ENCODE results near the gene MBD3L4.
"Not testable (repeated sequence)": the region's sequence is repeated elsewhere in the genome, so short reads cannot be mapped to it uniquely, and the experiment has no call there.

Gene MBD3L4

DNA sequence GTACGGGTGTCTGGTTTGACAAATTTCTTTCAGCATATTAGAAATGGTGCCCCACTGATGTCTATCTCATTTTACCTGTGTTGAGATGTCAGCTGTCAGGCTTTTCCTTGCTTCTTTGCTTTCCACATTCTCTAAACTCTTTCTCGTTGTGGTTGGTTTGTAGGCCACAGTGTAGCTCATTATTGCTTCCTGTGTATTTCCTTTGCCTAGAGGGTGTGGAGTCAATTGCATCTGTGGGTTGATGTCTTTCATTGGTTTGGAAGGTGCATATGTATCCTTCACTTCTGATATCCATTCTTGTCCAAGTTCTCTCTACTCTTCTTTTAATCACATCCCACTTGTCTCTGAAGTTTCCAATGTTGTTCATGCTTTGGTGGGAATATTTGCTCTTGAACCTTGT is 1.6 kb upstream of the MBD3L4 start:
- not testable (repeated sequence) for DNase-seq

DNA sequence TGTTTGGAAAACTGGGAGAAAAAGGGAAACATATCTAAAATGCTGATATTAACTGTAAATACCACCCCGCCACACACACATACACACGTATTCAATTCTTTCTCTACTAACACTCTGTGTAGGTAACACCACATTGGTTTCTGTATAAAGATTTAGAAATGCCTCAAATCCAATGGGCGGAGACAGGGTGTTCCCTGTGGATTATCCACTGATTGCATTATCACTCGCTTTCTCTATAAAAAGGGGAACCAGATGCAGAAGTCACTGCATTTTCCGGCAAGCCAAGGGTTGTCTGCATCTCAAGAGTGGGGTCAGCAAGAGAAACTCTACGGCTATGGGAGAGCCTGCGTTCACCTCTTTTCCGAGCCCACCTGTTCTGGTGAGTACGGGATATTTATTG is 9.7 kb downstream of the MBD3L4 start, which contains the start of gene MBD3L5:
Gene MBD3L5 (plus strand): TSS at position 301 of the 400 bp plus-strand sequence. CDS start 34 bp downstream, at position 335.
- DNase-seq: not testable (repeated sequence)

DNA sequence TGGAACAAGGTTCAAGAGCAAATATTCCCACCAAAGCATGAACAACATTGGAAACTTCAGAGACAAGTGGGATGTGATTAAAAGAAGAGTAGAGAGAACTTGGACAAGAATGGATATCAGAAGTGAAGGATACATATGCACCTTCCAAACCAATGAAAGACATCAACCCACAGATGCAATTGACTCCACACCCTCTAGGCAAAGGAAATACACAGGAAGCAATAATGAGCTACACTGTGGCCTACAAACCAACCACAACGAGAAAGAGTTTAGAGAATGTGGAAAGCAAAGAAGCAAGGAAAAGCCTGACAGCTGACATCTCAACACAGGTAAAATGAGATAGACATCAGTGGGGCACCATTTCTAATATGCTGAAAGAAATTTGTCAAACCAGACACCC is 11.2 kb downstream of the MBD3L4 start:
- not testable (repeated sequence) for DNase-seq

DNA sequence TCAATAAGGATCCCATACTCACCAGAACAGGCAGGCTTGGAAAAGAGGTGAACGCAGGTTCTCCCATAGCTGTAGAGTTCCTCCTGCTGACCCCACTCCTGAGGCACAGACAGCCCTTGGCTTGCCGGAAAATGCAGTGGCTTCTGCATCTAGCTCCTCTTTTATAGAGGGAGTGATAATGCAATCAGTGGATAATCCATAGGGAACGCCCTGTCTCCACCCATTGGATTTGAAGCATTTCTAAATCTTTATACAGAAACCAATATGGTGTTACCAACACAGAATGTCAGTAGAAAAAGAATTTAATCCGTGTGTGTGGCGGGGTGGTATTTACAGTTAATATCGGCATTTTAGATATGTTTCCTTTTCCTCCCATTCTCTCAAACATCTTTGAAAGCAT is 18.6 kb downstream of the MBD3L4 start, which contains the start of gene MBD3L2B:
Gene MBD3L2B (minus strand): TSS at position 101 of the 400 bp plus-strand sequence. CDS start 34 bp downstream, at position 67.
- DNase-seq: not testable (repeated sequence)

DNA sequence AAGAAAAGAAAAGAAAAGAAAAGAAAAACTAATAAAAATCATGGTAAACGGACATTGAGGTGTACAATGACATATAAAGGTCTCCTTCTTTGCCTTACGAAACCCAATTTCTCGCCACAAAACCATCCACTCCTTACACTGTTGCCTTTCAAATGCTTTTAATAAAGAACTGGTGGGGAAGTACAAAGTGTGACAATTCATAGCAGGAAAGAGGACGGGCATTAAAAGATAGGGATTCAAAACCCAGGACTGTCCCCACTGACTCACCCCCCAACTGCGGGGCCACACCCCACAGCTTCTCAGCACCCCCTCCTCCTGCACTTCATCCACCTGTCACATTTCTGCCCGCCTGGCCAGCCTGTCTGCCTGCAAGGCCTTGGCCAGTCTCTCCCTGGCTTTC is 21.2 kb downstream of the MBD3L4 start:
- DNase-seq: no peak

DNA sequence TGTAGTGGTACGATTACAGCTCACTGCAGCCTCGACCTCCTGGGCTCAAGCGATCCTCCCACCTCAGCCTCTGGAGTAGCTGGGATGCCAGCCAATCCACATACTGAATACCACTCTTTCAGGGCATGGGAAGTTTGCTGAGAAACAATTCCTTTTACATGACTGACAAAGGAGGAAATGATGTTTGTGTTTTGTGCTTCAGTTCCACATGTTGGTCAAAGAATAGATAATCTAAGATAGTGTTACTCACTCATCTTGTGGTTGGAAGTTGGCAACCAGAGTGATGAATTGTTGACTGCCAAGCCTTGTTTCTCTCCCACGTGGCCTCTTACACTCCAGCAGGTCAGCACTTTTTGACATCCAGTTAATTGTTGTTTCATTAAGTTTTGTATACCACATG is 26.3 kb downstream of the MBD3L4 start:
- DNase-seq: peak; percentile 63 to 91 (median 86)

DNA sequence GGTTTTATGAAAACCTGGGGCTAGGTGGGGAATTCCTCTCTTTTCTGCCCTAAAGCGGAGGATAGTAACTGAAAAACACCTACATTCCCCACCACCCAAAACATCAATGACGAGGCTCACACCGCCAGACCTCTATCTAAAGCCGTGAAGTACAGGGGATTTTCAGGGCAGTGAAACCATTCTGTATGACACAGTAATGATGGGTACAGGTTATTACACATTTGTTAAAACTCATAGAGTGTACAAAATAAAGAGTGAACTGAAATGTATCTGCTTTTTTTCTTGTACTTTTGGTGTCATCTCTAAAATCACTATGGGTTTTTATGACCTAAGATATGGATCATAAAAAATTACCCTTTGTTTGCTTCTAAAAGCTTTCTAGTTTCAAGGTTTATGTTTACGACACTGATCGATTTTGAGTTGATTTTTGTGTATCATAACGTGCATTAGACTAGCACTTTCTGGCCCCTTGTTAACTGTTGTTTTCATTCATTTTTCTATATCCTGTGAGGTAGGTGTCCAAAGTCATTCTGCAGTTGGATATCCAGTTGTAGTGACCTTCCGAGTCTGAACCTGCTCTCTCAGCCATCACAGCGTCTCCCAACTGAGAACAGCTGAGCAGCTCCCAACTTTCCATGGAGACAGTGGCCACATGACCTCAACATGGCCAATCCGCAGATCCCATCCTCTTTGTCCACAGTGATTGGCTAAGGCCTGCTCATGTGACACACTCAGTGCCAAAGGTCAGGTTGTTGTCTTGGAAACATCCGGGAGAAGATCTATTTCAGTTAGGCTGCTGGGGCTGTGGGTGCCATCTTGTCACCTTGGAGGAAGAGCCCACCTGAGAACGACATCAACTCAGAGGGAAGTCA is 29.0 kb downstream of the MBD3L4 start:
- no peak for DNase-seq

DNA sequence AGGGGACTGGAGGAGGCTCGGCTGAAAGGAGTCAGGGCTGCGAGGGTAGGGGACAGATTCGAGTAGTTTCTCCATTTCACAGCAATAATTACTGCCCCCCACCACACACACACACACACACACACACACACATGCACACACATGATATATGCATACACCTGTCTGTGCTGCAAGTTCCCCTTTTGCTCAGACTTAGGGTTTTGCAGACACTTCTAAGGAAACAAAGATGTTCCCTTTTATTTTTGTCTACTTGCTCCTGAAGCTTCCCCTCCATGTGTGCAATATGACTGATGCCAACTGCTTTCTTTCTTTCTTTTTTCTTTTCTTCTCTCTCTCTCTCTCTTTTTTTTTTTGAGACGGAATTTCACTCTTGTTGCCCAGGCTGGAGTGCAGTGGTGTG is 32.1 kb downstream of the MBD3L4 start:
- DNase-seq: no peak

DNA sequence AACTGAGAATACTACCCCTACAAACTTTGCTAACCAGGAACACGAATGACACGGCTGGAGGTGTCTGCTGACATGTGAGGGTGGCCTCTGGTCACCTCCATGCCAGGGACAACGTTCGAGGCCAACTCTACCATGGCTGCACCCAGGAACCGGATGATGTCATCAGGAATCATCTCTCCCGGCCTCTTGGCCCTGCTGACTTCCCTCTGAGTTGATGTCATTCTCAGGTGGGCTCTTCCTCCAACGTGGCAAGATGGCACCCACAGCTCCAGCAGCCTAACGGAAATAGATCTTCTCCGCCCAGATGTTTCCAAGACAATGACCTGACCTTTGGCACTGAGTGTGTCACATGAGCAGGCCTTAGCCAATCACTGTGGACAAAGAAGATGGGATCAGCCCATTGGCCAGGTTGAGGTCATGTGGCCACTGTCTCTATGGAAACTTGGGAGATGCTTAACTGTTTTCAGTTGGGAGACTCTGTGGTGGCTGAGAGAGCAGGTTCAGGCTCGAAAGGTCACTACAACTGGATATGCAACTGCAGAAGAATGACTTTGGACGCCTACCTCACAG is 33.8 kb downstream of the MBD3L4 start:
- no peak for DNase-seq

DNA sequence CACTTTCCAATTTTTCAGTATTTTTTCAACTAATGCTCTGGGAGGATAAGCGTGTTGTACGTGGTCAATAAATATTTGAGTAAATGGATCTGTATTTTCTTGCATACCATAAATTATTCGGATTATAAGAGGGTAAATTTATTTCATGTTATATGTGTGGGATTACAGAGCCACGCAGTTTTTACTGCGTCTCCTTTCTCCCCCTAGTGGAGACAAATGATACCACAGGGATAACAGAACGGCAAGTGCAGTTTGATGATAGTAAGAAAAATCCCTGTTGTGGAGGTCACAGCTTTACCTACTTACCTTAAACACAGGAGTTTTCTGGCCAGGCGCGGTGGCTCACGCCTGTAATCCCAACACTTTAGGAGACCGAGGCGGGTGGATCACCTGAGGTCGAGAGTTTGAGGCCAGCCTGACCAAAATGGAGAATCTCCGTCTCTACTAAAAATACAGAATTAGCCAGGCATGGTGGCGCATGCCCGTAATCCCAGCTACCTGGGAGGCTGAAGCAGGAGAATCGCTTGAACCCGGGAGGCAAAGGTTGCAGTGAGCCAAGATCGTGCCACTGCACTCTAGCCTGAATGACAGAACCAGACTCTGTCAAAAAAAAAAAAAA is 35.6 kb downstream of the MBD3L4 start:
- DNase-seq: peak; percentile 64 to 80 (median 76)

DNA sequence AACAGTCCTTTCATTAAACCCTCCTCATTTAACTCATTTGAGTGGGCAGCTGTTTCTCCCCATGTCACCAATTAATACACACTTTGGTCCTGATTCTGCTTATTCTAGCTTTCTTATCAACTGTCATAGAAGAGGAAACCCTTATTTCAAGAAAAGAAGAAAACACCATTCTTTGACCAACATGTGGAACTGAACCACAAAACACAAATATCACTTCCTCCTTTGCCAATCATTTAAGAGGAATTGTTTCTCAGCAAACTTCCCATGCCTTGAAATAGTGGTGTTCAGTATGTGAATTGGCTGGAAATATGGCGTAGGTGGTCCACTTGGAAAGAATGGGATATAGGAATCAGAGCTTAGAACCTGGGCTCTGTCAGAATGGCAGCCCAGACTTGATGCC is 39.2 kb downstream of the MBD3L4 start:
- peak; percentile 41 to 77 (median 73) for DNase-seq

DNA sequence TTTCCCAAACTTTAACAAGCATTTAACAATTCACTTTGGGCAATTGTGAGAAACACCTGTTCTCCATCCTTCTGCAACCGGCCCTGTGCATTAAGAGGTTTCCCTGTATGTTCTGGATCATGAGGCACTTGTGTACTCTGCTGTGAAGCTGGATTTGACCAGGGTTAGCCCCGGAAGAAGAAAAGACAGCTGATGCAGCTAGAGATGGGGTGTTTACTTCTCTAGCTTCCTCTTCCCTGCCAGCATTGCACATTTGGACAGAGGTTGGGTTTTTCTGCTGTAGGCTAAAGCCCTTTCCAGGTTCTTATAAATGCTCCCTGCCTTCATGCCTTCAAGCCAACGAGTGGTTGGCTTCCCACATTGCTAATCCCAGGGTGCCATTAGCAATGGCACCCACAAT is 39.6 kb downstream of the MBD3L4 start:
- peak; percentile 33 to 50 (median 42) for DNase-seq

DNA sequence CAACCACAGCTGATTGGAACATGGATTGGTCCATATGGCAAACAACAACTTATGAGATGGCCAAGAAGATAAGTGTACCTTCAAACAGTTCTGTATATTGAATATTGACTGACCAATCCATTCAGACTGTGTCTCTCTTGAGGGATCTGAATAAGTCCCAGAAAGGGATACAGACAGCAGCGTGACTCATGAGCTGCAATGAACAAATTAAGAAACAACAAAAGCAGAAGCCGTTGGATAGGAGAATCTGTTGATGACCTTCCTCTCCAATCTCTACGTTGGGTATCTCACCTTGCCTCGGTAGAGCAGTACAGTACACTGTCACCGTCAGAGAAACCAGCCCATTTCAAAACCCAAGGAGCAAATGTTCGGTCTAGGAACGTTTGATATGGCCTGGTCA is 40.0 kb downstream of the MBD3L4 start:
- peak; percentile 68 to 82 (median 78) for DNase-seq

DNA sequence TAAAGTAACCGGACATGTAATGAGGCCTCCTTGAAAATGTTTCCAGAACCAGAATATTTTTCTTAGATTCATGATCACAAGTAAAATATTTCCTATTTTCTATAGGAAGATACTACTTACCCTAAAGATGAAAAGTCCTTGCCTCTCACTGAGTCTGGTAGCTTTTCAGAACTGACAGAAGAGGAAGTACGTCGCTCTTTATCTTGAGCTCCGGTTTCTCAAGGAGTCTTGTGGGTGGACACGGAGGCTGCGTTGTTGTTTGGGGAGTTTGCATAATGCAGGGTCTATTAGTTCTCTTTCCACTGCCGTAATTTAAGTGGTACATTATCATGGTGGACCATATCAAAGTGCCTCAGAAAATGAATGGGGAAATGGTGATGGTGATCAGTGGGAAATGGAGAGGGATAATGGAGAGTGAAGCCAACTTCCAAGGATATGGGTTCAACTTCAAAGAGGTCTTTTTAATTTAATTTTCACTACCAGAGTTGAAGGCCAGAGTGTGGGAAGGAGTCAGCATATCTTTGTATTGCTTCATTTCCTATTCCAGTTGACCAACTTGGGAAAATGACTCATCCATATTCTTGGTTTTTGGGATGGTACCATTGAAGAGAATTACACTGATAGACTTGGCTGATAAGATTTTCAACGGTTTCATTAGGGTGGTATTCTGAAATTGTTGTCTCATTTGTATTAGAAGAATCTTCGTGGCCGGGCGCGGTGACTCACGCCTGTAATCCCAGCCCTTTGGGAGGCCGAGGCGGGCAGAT is 42.1 kb downstream of the MBD3L4 start:
- DNase-seq: peak; percentile 76 to 85 (median 81)

DNA sequence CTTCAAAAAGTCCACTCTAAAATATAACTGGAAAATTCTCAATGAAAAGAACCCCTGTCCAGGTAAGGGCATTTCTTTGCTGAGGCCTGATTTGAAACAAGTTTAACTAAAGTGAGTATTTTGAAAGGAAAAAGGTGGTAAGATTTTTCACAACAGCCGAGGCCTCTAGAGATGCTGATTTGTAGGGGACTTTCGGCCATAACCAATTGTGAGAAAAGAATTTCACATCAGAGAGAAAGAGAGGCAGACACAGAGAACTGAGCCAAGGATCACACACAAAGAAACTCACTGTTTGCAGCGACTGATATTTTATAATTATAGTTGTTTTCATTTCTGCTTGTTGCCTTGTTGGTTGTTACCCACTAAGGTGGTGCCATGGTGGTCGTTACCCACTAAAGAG is 43.2 kb downstream of the MBD3L4 start:
- no peak for DNase-seq

DNA sequence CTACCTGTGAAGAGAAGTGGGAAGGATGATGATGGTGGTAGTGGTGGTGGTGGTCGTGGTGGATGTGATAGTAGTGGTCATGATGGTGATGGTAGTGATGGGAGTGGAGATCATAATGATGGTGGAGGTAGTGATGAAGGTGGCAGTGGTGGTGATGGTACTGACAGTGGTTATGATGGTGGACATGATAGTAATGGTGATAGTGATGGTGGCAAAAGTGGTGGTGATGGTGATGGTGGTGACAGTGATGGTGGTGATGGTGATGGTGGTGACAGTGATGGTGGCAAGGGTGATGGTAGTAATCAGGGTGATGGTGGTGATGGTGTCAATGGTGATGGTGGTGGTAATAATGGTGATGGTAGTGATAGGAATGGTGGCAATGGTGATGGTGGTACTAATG is 44.9 kb downstream of the MBD3L4 start:
- no peak for DNase-seq

DNA sequence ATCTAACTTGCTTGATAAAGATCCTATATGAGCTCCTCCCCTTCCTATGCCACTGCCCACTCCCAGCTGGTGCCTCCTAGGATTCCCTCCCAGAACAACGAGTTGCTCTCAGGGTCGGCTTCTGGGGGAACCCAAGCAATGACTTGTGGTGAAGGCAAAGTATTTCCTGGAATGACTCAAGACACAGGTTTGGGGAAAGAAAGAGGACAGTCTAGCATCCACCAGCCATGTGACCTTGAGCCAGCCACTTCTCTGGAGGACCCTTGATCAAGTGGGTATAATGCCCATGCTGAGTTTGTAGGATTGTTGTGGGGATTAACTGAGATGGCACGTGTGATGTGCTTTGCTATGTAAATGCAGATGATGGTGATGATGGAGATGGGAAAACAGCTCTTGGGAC is 51.7 kb downstream of the MBD3L4 start:
- DNase-seq: no peak

DNA sequence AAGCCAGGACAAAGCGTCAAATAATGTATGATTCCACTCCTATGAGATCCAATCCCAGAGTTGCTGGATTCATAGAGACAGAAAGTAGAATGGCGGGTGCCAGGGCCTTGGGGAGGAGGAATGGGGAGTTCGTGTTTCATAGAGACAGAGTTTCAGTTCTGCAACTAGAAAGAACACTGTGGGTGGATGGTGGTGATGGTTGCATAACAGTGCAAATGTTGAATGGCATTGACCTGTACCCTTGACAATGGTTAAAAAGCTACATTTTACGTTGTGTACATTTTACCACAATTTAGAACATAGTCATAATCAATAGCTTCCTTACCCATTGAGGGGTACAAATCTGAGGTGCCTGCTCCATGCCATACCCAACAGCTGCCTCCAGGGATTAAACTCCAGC is 52.1 kb downstream of the MBD3L4 start:
- peak; percentile 66 to 77 (median 74) for DNase-seq

All from suppressor macrophage treated with lipopolysaccharide for 1 hour (primary cell).